Measurements from ENCODE around the gene TACC3. TPM values are rescaled to one million over a fixed set of nuclear protein-coding genes. Genes with fewer than 3 reads are reported as not detected.

TACC3 gene
- total RNA-seq, 2 experiments from 2014 or later, result 301 to 305 TPM

GRCh38 chr4:1793496-1793840, 72.1 kb downstream of the TACC3 start:
- Mint-ChIP-seq H3K4me3 (no peak overlapping the region), H3K27ac (no peak overlapping the region), H3K27me3 (peaks cover 27% of the 10 kb centered on the region), H3K4me1 (no peaks in the 10 kb centered on the region), H3K9me3 (no peaks in the 10 kb centered on the region), H3K36me3 (ENCODE audit: low read depth) (no peaks in the 10 kb centered on the region)
- CTCF ChIA-PET, result interaction anchor here (0.9 kb wide), 1 partner anchor 45 kb away, joined by 3 read pairs; no protein-coding TSS in a partner anchor
- POLR2A ChIA-PET, result no interaction called here
- DNase-seq, result peak; percentile 49

- POLR2A ChIA-PET, result no interaction called here
- Mint-ChIP-seq H3K27ac (no peak overlapping the region), H3K4me3 (no peak overlapping the region), H3K36me3 (ENCODE audit: low read depth) (no peaks in the 10 kb centered on the region), H3K4me1 (no peaks in the 10 kb centered on the region), H3K27me3 (peaks cover 27% of the 10 kb centered on the region), H3K9me3 (no peaks in the 10 kb centered on the region)
- CTCF ChIA-PET, result interaction anchor here (1.0 kb wide), 2 partner anchors 13 to 14 kb away, joined by 3 read pairs; no protein-coding TSS in a partner anchor
- no peak for DNase-seq
Measured at GRCh38 chr4:1793940-1794808, 72.9 kb downstream of the TACC3 start.

Other genes with a start within 250 kb of the TACC3 start
- 1 to 10 TPM in 1 of 2 experiments, under 1 TPM in 1; 0.99 to 1.6 TPM for gene FAM53A, start 37.2 kb upstream of the TACC3 start, total RNA-seq
- gene SLBP, start 9.2 kb upstream of the TACC3 start, total RNA-seq, result 100 to 1,000 TPM; 116 to 137 TPM
- 10 to 100 TPM; 20.9 to 22.3 TPM for gene TMEM129, start 198 bp upstream of the TACC3 start, total RNA-seq
- under 1 TPM; 0.25 to 0.27 TPM for gene FGFR3, start 71.8 kb downstream of the TACC3 start, total RNA-seq
- 10 to 100 TPM; 40.7 to 49.5 TPM for gene LETM1, start 134.6 kb downstream of the TACC3 start, total RNA-seq
- gene NSD2, start 149.9 kb downstream of the TACC3 start, total RNA-seq, result 100 to 1,000 TPM; 248 to 271 TPM